Central memory CD8-positive, alpha-beta T cell (primary cell): ENCODE results near the gene CDKN2D.
"Not testable (repeated sequence)": the region's sequence is repeated elsewhere in the genome, so short reads cannot be mapped to it uniquely, and the experiment has no call there.

Experiments used
- ATAC-seq: fragments of 150-1000 bp; cut with Tn5 transposase; replicated peaks from 2 replicates; pipeline ENCODE4 v1.10.0; 2022; ENCODE audit warnings: mild to moderate bottlenecking, moderate FRiP score, moderate number of reproducible peaks; ENCODE audit not compliant: poor library complexity, severe bottlenecking; ENCODE audit errors: extremely low read depth
- DNase-seq, 2 donors: peaks; one replicate each; pipeline ENCODE4 v3.0.0; 2021; ENCODE audit warnings: low spot score in 2 of 2
- H3K27ac Mint-ChIP-seq: one replicate; pipeline ENCODE4 v1.8.0; 2022; ENCODE audit warnings: low read depth, mild to moderate bottlenecking, moderate library complexity, mixed read lengths
- H3K27me3 Mint-ChIP-seq: one replicate; pipeline ENCODE4 v1.8.0; 2022; ENCODE audit warnings: mixed read lengths
- H3K36me3 Mint-ChIP-seq: one replicate; pipeline ENCODE4 v1.8.0; 2022; ENCODE audit warnings: mild to moderate bottlenecking, moderate library complexity, mixed read lengths; ENCODE audit not compliant: insufficient read depth
- H3K4me1 Mint-ChIP-seq: one replicate; pipeline ENCODE4 v1.8.0; 2022; ENCODE audit warnings: mixed read lengths
- H3K4me3 Mint-ChIP-seq: one replicate; pipeline ENCODE4 v1.8.0; 2022; ENCODE audit warnings: mild to moderate bottlenecking, moderate library complexity, mixed read lengths
- H3K9me3 Mint-ChIP-seq: one replicate; pipeline ENCODE4 v1.8.0; 2022; ENCODE audit warnings: mixed read lengths

The CDKN2D gene

DNA sequence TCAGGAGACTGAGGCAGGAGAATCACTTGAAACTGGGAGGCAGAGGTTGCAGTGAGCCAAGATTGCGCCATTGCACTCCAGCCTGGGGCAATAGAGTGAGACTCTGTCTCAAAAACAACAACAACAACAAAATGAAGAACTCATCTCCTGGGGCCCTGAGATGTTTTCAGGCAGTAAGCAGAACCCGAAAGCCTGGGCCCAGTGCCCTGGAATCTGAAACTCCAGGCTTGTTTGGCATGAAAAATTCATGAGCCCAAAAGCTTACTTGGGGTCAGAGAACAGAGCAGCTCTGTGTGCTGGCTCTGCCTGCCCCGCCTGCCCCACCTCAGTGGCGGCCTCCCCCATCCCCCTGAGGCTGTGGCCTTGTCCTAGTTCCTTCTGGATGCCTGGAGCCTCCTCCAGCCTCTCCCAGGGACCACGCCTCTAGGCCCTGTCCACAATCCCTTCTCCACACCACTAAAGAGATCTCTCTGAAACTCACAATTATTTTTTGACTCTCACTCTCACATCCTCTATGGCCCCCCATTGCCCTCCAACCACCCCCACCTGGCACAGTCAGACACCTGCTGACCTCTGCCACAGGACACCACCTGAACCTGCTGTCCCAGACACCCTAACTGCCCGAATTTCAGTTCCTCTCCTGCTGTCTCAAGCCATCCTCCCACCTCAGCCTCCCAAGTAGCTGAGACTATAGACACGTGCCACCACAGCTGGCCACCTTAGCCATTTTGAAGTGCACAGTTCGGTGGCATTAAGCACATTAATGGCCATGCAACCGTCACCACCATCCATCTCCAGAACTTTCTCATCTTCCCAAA, 25.2 kb upstream of the CDKN2D start:
- Mint-ChIP-seq H3K9me3 (no peaks in the 10 kb centered on the region), H3K27ac (no peak overlapping the region), H3K4me1 (peaks cover 23% of the 10 kb centered on the region), H3K27me3 (no peaks in the 10 kb centered on the region), H3K36me3 (peaks cover 5% of the 10 kb centered on the region), H3K4me3 (peak overlapping the region; percentile 17)
- DNase-seq (no peak), ATAC-seq (no peak)

DNA sequence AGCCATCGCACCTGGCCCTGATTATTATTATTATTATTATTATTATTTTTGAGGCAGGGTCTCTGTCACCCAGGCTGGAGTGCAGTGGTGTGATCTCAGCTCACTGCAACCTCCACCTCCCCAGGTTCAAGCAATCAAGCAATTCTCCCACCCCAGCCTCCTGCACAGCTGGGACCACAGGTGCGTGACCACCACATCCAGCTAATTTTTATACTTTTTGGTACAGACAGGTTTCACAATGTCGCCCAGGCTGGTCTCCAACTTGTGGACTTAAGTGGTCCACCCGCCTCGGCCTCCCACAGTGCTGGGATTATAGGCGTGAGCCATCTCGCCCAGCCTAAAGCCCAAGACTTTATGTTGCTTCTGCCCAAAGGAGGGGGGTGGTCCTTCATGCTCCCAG, 24.4 kb upstream of the CDKN2D start:
- Mint-ChIP-seq H3K27ac (no peak overlapping the region), H3K27me3 (peaks cover 2% of the 10 kb centered on the region), H3K9me3 (no peaks in the 10 kb centered on the region), H3K4me3 (no peak overlapping the region), H3K4me1 (peaks cover 23% of the 10 kb centered on the region), H3K36me3 (peaks cover 7% of the 10 kb centered on the region)
- DNase-seq: no peak
- no peak for ATAC-seq

DNA sequence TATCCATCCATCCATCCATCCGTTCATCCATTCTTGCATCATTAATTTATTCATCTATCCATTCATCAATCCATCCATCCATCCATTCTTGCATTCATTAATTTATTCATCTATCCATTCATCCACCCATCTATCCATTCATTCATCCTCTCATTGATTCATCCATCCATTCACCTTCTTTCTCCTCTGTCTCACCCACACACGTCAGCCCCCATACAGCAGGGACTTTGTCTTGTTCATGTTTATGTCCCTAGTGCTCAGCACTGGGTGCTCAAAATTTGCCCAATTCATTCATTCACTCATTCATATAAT, 19.0 kb upstream of the CDKN2D start:
- H3K9me3 Mint-ChIP-seq: no peaks in the 10 kb centered on the region
- no peak for DNase-seq
- H3K4me3 Mint-ChIP-seq: no peak overlapping the region
- peaks cover 9% of the 10 kb centered on the region for H3K27me3 Mint-ChIP-seq
- peaks cover 11% of the 10 kb centered on the region for H3K4me1 Mint-ChIP-seq
- H3K27ac Mint-ChIP-seq: no peak overlapping the region
- H3K36me3 Mint-ChIP-seq: peaks cover 4% of the 10 kb centered on the region
- no peak for ATAC-seq

DNA sequence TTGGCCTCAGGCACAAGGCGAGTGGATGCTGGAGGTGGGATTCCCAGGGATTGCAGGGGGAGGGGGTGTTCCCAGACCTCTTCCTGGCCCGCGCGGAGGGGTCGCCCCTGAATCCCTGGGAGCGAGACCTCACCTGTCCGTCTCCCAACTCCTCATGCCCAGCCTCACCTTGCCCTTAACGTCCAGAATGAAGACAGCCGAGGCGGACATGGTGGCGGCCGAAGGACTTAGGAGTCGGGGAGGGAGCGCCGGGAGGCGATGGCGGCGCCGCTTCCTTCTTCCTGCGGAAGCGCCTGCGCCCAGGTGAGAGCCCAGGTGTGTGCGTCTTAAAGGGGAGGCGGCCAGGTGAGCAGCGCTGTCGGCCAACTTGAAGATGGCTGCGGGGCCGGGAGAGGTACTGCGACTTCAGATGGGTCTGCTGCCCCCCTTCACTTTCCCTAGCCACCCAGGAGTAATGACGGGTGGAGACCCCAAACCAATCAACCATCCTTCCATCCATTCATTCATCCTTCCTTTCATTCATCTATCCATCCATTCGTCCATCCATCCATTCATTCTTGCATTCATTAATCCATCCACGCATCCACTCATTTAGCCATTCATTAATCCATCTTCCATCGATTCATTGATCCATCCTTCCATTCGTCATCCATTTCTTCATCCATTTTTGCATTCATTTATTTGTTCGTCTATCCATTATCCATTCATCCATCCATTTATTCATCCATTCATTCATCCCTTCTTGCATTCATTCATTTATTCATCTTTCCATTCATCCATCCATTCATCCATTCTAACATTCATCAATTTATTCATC, 18.5 kb upstream of the CDKN2D start, which contains the start of gene AP1M2:
Gene AP1M2, minus strand, starts transcription at position 291 of the 817 bp plus-strand sequence. Its CDS starts 81 bp downstream, at position 210.
- Mint-ChIP-seq H3K9me3 (no peaks in the 10 kb centered on the region), H3K27me3 (peaks cover 9% of the 10 kb centered on the region), H3K4me3 (no peak within 1 kb of the TSS), H3K36me3 (peaks cover 4% of the 10 kb centered on the region), H3K27ac (no peak within 1 kb of the TSS), H3K4me1 (peaks cover 11% of the 10 kb centered on the region)
- DNase-seq (no peak), ATAC-seq (no peak)

DNA sequence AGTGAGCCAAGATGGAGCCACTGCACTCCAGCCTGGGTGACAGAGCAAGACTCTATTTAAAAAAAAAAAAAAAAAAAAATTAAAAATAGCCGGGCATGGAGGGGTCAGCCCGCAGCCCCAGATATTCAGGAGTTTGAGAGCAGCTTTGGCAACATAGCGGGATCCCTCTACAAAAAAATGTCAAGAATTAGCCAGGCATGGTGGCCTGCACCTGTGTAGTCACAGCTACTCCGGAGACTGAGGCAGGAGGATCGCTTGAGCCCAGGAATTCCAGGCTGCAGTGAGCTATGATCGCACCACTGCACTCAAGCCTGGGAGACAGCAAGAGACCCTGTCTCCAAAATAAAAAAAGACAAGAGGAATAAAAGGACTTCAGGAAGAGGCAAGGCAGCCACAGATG, 17.6 kb upstream of the CDKN2D start:
- Mint-ChIP-seq H3K9me3 (no peaks in the 10 kb centered on the region), H3K27ac (no peak overlapping the region)

DNA sequence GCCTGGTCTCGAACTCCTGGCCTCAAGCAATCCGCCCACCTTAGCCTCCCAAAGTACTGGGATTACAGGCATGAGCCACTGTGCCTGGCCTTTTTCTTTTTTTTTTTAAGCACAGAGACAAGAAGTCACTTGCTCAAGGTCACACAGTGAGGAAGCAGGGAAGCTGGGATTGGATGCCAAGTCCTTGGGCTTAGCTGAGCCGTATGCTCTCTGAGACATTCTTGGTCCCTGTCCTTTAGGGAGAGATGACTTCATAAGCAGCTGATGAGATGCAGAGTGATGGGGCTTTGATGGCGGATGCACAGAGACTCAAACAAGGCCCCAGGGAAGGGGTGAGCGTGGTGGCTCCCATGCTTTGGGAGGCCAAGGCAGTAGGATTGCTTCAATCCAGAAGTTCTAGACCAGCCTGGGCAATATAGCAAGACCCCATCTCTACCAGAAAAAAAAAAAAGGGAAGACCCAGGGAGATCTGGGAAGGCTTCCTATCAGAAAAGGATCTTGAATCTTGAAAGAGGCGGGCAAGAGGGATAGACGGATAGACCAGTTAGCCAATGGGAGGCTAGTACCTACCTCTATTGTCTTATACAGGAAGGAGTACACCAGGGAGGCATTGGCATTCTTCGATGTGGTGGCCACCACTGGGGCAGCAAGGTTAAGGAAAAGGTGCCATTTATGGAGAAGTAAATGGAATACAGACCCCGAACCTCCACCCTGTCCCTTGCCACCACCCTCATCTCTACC, 14.4 kb upstream of the CDKN2D start:
- ATAC-seq (no peak), DNase-seq (no peak)
- Mint-ChIP-seq H3K27ac (no peak overlapping the region), H3K36me3 (peaks cover 4% of the 10 kb centered on the region), H3K4me3 (no peak overlapping the region), H3K4me1 (peaks cover 17% of the 10 kb centered on the region), H3K9me3 (no peaks in the 10 kb centered on the region), H3K27me3 (peaks cover 8% of the 10 kb centered on the region)

More for the DNA sequence above, 17.6 kb upstream of the CDKN2D start:
- Mint-ChIP-seq H3K4me1 (peaks cover 11% of the 10 kb centered on the region), H3K36me3 (peaks cover 4% of the 10 kb centered on the region), H3K4me3 (no peak overlapping the region), H3K27me3 (peaks cover 9% of the 10 kb centered on the region)
- DNase-seq (no peak), ATAC-seq (no peak)

DNA sequence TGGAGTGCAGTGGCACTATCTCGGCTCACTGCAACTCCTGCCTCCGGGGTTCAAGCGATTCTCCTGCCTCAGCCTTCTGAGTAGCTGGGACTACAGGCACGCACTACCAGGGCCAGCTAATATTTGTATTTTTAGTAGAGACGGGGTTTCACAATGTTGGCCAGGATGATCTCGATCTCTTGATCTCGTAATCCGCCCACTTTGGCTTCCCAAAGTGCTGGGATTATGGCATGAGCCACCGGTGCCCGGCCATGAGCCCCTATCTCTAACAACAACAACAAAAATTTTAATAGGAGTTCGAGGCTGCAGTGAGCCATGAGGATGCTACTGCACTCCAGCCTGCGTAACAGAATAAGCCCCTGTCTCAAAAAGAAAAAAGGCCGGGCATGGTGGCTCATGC, 13.3 kb upstream of the CDKN2D start:
- ATAC-seq (no peak), DNase-seq (no peak)
- H3K4me1 Mint-ChIP-seq: peaks cover 17% of the 10 kb centered on the region
- no peaks in the 10 kb centered on the region for H3K27me3 Mint-ChIP-seq
- peaks cover 4% of the 10 kb centered on the region for H3K36me3 Mint-ChIP-seq
- no peak overlapping the region for H3K27ac Mint-ChIP-seq
- H3K4me3 Mint-ChIP-seq: no peak overlapping the region
- H3K9me3 Mint-ChIP-seq: no peaks in the 10 kb centered on the region

DNA sequence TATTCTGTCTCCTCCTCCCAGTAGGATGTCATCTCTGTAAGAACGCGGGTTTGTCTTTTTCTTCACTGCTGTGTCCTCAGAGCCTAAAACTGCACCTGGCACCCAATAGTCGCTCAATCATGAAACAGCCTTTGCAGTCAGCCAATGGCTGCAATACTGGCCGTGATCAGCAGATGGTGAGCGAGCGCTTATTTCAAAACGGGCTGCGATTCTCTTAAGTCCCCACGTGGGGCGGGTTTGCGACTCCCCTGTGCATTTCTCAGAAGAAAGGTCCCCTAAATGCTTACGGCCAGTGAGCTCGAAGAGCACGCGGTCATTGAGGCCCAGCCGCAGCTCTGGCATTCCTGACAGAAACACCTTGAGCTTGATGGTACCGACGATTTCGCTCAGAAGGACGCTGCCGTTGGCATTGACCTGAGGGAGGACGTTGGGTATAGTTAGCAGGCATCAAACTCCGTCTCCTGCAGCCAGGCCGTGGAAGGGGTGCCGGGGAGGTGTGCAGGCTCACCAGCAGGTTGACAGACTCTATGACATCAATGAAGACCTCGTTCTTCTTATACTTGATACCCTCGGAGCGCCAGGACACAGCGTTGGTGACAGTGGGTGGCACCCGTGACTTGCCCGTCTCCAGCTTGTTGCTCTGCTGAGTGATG, 12.3 kb upstream of the CDKN2D start:
- DNase-seq (peak; percentile 83 to 91), ATAC-seq (peak; percentile 91)
- Mint-ChIP-seq H3K36me3 (peaks cover 5% of the 10 kb centered on the region), H3K27me3 (no peaks in the 10 kb centered on the region), H3K27ac (no peak overlapping the region), H3K4me1 (peaks cover 17% of the 10 kb centered on the region), H3K9me3 (no peaks in the 10 kb centered on the region), H3K4me3 (no peak overlapping the region)

DNA sequence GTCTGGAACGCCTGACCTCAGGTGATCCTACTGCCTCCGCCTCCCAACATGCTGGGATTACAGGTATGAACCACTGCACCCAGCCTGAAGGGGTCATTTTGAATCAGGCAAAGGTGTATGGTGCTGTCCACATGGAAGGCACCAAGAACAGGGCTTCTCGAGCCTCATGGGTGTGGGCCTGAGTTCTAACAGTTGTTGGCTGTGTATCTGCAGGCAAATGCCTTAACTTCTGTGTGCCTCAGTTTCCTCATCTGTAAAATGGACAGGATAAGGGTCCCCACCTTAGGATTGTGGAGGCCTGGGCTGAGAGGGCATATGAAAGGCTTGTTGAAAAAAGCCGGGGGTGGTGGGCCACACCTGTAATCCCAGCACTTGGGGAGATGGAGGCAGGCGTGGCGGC, 9.2 kb upstream of the CDKN2D start:
- Mint-ChIP-seq H3K4me3 (no peak overlapping the region), H3K36me3 (peaks cover 9% of the 10 kb centered on the region), H3K4me1 (peaks cover 6% of the 10 kb centered on the region), H3K27me3 (no peaks in the 10 kb centered on the region), H3K27ac (no peak overlapping the region), H3K9me3 (no peaks in the 10 kb centered on the region)
- no peak for ATAC-seq
- DNase-seq: no peak

DNA sequence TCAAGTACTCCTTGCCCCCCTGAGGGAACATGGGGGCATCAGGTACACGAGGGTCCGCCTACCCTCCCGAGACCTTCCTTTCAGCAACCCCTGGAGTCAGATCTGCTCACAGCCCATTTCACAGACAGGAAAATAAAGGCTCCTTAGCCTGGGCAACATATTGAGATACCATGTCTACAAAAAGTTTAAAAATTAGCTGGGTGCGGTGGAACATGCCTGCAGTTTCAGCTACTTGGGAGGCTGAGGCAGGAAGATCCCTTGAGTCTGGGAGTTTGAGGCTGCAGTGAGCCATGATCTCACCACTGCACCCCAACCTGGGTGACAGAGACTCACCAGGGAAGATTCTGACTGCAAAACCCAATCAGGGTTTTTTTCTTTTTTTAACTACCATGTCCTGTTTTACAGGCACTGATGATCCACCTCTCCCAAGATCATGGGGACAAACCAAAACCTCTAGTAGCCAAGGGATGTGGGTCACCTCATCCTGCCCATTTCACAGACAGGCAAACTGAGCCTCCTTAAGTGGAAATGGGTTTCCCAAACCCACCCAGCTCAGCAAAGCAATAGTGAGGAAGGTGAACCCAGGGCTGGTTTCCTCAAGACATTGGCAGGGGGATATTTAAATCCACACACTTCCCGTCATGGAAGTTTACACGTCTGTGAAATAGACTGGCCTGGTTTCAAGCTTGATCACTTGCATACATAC, 6.4 kb upstream of the CDKN2D start:
- no peak overlapping the region for H3K27ac Mint-ChIP-seq
- peaks cover 13% of the 10 kb centered on the region for H3K4me1 Mint-ChIP-seq
- no peak overlapping the region for H3K4me3 Mint-ChIP-seq
- H3K9me3 Mint-ChIP-seq: no peaks in the 10 kb centered on the region
- no peak for ATAC-seq
- H3K36me3 Mint-ChIP-seq: peaks cover 10% of the 10 kb centered on the region
- no peak for DNase-seq
- H3K27me3 Mint-ChIP-seq: no peaks in the 10 kb centered on the region

DNA sequence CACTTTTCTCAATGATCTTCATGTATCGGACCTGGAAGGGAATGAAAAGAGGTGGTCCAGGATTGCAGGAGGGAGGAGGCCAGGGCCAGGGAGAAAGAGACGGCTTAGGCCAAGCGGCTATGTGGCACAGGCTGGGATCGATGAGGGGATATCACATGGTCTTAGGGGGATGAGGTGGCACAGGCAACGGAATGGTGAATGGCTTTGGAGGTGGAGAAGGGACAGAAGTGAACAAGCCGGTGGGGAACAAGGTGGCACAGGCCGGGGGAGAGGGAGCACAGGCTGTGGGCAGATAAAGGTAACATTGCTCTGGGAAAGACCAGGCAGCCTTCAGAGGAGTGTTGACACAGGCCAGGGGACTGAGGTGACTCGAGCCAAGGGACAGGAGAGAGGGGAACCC, 5.7 kb upstream of the CDKN2D start:
- H3K36me3 Mint-ChIP-seq: peaks cover 10% of the 10 kb centered on the region
- ATAC-seq: no peak

DNA sequence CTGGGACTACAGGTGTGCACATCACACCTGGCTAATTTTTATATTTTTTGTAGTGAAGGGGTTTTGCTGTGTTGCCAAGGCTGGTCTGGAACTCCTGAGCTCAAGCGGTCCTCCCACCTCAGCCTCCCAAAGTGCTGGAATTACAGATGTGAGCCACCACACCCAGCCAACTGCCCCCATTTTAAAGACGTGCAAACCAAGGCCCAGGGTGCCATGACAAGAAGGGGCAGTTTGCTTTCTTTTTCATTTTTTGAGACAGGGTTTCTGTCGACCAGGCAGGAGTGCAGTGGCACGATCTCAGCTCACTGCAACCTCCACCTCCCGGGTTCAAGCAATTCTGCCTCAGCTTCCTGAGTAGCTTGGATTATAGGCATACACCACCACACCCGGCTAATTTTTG, 5.0 kb upstream of the CDKN2D start:
- not testable (repeated sequence) for DNase-seq
- H3K4me1 Mint-ChIP-seq: peaks cover 21% of the 10 kb centered on the region

More for the DNA sequence above, 5.7 kb upstream of the CDKN2D start:
- Mint-ChIP-seq H3K27ac (no peak overlapping the region), H3K4me3 (no peak overlapping the region), H3K4me1 (peaks cover 14% of the 10 kb centered on the region), H3K9me3 (no peaks in the 10 kb centered on the region), H3K27me3 (no peaks in the 10 kb centered on the region)
- DNase-seq: no peak

More for the DNA sequence above, 5.0 kb upstream of the CDKN2D start:
- not testable (repeated sequence) for H3K4me3 Mint-ChIP-seq, H3K27ac Mint-ChIP-seq, ATAC-seq, H3K9me3 Mint-ChIP-seq, H3K27me3 Mint-ChIP-seq
- H3K36me3 Mint-ChIP-seq: peaks cover 12% of the 10 kb centered on the region
